IPS-20b (cell line): ENCODE data around the gene CHAF1B.

Experiments used
- H3K27ac ChIP-seq: one replicate; pipeline ENCODE4 v1.5.1; 2013; ENCODE audit warnings: low read length
- H3K27me3 ChIP-seq: 2 replicates; pipeline ENCODE4 v1.6.1; 2013; ENCODE audit warnings: mild to moderate bottlenecking, low read length, inconsistent platforms; ENCODE audit not compliant: insufficient read depth
- H3K36me3 ChIP-seq: 2 replicates; pipeline ENCODE4 v1.6.1; 2013; ENCODE audit warnings: low read depth, mild to moderate bottlenecking, inconsistent platforms, low read length, moderate library complexity; ENCODE audit not compliant: insufficient read depth
- H3K4me1 ChIP-seq: 2 replicates; pipeline ENCODE4 v1.6.1; 2013; ENCODE audit warnings: mild to moderate bottlenecking, control low read depth, inconsistent platforms, low read length, moderate library complexity; ENCODE audit not compliant: insufficient read depth
- H3K4me3 ChIP-seq: 2 replicates; pipeline ENCODE4 v1.5.1; 2013; ENCODE audit warnings: mild to moderate bottlenecking, low read length, inconsistent platforms
- H3K9ac ChIP-seq: 2 replicates; pipeline ENCODE4 v1.6.1; 2013; ENCODE audit warnings: low read depth, mild to moderate bottlenecking, inconsistent platforms, low read length, moderate library complexity
- H3K9me3 ChIP-seq: 2 replicates; pipeline ENCODE4 v1.6.1; 2013; ENCODE audit warnings: mild to moderate bottlenecking, low read depth, low read length, inconsistent platforms; ENCODE audit not compliant: insufficient read depth

Gene CHAF1B

GRCh38 chr21:36454706-36455105 lies 69.5 kb downstream of the CHAF1B start:
- no peak overlapping the region for H3K27ac ChIP-seq
- no peaks in the 10 kb centered on the region for H3K9me3 ChIP-seq
- H3K4me1 ChIP-seq = peaks cover 13% of the 10 kb centered on the region; the same call in 1 of the 2 replicates
- H3K9ac ChIP-seq = no peak overlapping the region
- no peaks in the 10 kb centered on the region for H3K27me3 ChIP-seq
- no peaks in the 10 kb centered on the region for H3K36me3 ChIP-seq
- no peak overlapping the region for H3K4me3 ChIP-seq

GRCh38 chr21:36456729-36457414 lies 71.7 kb downstream of the CHAF1B start:
- Histone ChIP-seq H3K27ac (no peak overlapping the region), H3K9me3 (no peaks in the 10 kb centered on the region), H3K36me3 (no peaks in the 10 kb centered on the region)

DNA sequence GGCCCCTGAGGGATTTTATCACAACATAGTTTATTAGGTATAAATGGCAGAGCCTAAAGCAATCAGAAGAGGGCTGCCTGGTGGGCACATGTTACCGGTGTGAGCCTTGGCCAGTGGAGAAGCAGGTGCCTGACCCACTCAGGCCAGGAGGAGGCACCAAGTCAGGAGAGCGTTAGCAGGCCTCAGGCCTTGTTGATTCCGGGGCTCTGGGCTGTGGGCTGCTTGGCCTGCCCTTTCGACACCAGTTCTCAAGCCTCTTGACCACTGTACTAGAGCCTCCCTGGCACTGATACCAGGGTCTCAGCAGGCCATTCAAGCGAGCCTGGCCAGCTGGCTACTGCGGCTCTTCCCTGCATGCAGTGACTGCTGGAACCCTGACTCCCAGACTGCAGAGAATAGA lies 73.9 kb downstream of the CHAF1B start:
- no peak overlapping the region for H3K27ac ChIP-seq

More at GRCh38 chr21:36456729-36457414, 71.7 kb downstream of the CHAF1B start:
- Histone ChIP-seq H3K4me3 (no peak overlapping the region), H3K27me3 (no peaks in the 10 kb centered on the region), H3K9ac (no peak overlapping the region), H3K4me1 (peaks cover 13% of the 10 kb centered on the region; the same call in 1 of the 2 replicates)

GRCh38 chr21:36460866-36461265 lies 75.7 kb downstream of the CHAF1B start:
- H3K36me3 ChIP-seq = no peaks in the 10 kb centered on the region
- no peak overlapping the region for H3K9ac ChIP-seq
- H3K27me3 ChIP-seq = no peaks in the 10 kb centered on the region
- H3K4me3 ChIP-seq = no peak overlapping the region
- no peaks in the 10 kb centered on the region for H3K9me3 ChIP-seq
- no peak overlapping the region for H3K27ac ChIP-seq
- H3K4me1 ChIP-seq = no peaks in the 10 kb centered on the region

More for the DNA sequence above, 73.9 kb downstream of the CHAF1B start:
- Histone ChIP-seq H3K9me3 (no peaks in the 10 kb centered on the region), H3K9ac (no peak overlapping the region), H3K27me3 (no peaks in the 10 kb centered on the region), H3K36me3 (no peaks in the 10 kb centered on the region), H3K4me1 (peaks cover 7% of the 10 kb centered on the region; the same call in 1 of the 2 replicates), H3K4me3 (no peak overlapping the region)

GRCh38 chr21:36461277-36461917 lies 76.2 kb downstream of the CHAF1B start:
- Histone ChIP-seq H3K9ac (no peak overlapping the region), H3K4me1 (no peaks in the 10 kb centered on the region), H3K9me3 (no peaks in the 10 kb centered on the region), H3K4me3 (no peak overlapping the region), H3K27me3 (no peaks in the 10 kb centered on the region), H3K36me3 (no peaks in the 10 kb centered on the region), H3K27ac (no peak overlapping the region)

DNA sequence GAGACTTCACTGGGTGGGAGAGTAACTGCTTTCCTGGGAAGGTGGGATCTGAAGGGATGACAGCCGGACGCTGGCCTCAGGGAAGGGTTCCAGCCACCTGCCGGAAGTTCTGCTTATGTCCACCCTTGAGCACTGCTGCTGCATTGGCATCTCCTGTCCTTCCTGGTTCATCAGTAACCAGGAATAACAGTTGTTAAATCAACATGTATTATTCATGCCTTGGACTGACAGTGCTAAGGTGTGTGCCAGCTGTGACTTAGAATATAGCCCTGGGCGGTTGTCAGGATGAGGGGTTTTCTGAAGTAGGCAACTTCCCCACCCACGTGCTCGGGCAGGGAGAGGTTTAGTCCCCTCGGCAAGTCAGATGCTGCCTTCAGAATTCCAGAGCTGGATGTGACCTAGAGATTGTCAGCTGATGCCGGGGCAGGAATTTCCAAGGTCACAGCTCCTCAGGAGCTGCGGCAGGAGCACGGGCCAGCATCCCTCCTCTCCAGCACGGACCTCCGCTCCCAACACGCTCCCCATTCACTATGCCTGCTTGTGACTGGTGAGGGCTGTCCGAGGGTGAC lies 76.8 kb downstream of the CHAF1B start:
- Histone ChIP-seq H3K4me3 (no peak overlapping the region), H3K27ac (no peak overlapping the region), H3K36me3 (no peaks in the 10 kb centered on the region)

DNA sequence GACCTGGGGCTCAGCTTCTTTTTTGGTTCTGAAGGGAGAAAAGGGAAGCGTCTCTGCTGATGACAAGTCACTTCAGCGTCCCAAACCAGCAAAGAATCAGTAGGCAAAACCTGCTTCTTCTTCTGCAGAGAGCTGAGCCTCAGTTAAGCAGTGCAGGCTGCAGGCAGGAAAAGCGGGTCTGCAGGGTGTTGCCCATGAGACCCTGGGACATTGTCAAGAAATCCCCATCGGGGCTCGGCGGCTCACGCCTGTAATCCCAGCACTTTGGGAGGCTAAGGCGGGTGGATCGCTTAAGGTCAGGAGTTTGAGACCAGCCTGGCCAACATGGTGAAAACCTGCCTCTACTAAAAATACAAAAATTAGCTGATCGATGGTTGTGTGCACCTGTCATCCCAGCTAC lies 78.0 kb downstream of the CHAF1B start:
- no peak overlapping the region for H3K27ac ChIP-seq
- H3K4me1 ChIP-seq = no peaks in the 10 kb centered on the region
- H3K27me3 ChIP-seq = no peaks in the 10 kb centered on the region
- H3K9ac ChIP-seq = no peak overlapping the region
- no peak overlapping the region for H3K4me3 ChIP-seq
- H3K9me3 ChIP-seq = no peaks in the 10 kb centered on the region
- H3K36me3 ChIP-seq = no peaks in the 10 kb centered on the region

More for the DNA sequence above, 76.8 kb downstream of the CHAF1B start:
- no peaks in the 10 kb centered on the region for H3K27me3 ChIP-seq
- H3K9me3 ChIP-seq = no peaks in the 10 kb centered on the region
- no peak overlapping the region for H3K9ac ChIP-seq
- no peaks in the 10 kb centered on the region for H3K4me1 ChIP-seq

- Histone ChIP-seq H3K27me3 (no peaks in the 10 kb centered on the region), H3K4me3 (no peak overlapping the region), H3K4me1 (no peaks in the 10 kb centered on the region), H3K36me3 (no peaks in the 10 kb centered on the region), H3K9ac (no peak overlapping the region), H3K9me3 (no peaks in the 10 kb centered on the region), H3K27ac (no peak overlapping the region)
Observed at GRCh38 chr21:36463991-36464390, 78.8 kb downstream of the CHAF1B start.

- no peaks in the 10 kb centered on the region for H3K36me3 ChIP-seq
- H3K9me3 ChIP-seq = no peaks in the 10 kb centered on the region
- no peaks in the 10 kb centered on the region for H3K27me3 ChIP-seq
- no peaks in the 10 kb centered on the region; the same call in 1 of the 2 replicates for H3K4me1 ChIP-seq
- no peak overlapping the region for H3K27ac ChIP-seq
- no peak overlapping the region for H3K4me3 ChIP-seq
- no peak overlapping the region for H3K9ac ChIP-seq
Observed at GRCh38 chr21:36464590-36464989, 79.4 kb downstream of the CHAF1B start.

GRCh38 chr21:36465478-36465877 lies 80.3 kb downstream of the CHAF1B start:
- Histone ChIP-seq H3K27ac (no peak overlapping the region), H3K27me3 (no peaks in the 10 kb centered on the region), H3K4me3 (no peak overlapping the region), H3K9ac (no peak overlapping the region), H3K36me3 (no peaks in the 10 kb centered on the region), H3K9me3 (no peaks in the 10 kb centered on the region), H3K4me1 (peaks cover 6% of the 10 kb centered on the region; the same call in 1 of the 2 replicates)

GRCh38 chr21:36466061-36466511 lies 80.9 kb downstream of the CHAF1B start:
- H3K36me3 ChIP-seq = no peaks in the 10 kb centered on the region
- H3K27me3 ChIP-seq = no peaks in the 10 kb centered on the region
- no peak overlapping the region for H3K9ac ChIP-seq
- no peak overlapping the region for H3K4me3 ChIP-seq
- peaks cover 6% of the 10 kb centered on the region; the same call in 1 of the 2 replicates for H3K4me1 ChIP-seq
- no peaks in the 10 kb centered on the region for H3K9me3 ChIP-seq
- H3K27ac ChIP-seq = no peak overlapping the region
